Panc1 (cell line): ENCODE results near the gene RIC8A. TPM values are rescaled to one million over a fixed set of nuclear protein-coding genes. Genes with fewer than 3 reads are reported as not detected.

ENCODE experiments used
- ATAC-seq: fragments of 200-7000 bp; cut with Tn5 transposase; 2 replicates; pipeline ENCODE4 v1.9.1; 2020; ENCODE audit warnings: mild to moderate bottlenecking, moderate library complexity
- BruUV-seq: library from RNA; stranded (reverse); fragments of 400-500 nt; replicated peaks from 2 replicates; lab custom pipeline; 2021; lab: Mats Ljungman, UMichigan
- CTCF ChIA-PET: fragments of 300-600 bp; sonication (Branson Sonifier 250); formaldehyde crosslinking; loops from one replicate; lab custom pipeline; 2022; ENCODE audit warnings: antibody characterized with exemption; lab: Charles Lee
- POLR2A ChIA-PET: fragments of 300-600 bp; sonication (Branson Sonifier 250); formaldehyde crosslinking; loops from one replicate; lab custom pipeline; 2022; ENCODE audit warnings: antibody characterized with exemption; lab: Charles Lee
- DNase-seq: peaks from one replicate; pipeline ENCODE4 v3.0.0-alpha.2; 2010; ENCODE audit warnings: low read depth, low spot score
- H3K27ac ChIP-seq: 2 replicates; pipeline ENCODE4 v1.5.1; 2011; ENCODE audit warnings: mild to moderate bottlenecking, low read length, inconsistent platforms
- H3K27me3 ChIP-seq: fragments of 200-500 bp; sonication (Bioruptor generic); 2 replicates; pipeline ENCODE4 v1.6.0; 2014; ENCODE audit warnings: low read length, inconsistent platforms; ENCODE audit not compliant: control insufficient read depth, insufficient read depth
- H3K36me3 ChIP-seq: fragments of 200-500 bp; sonication (Bioruptor generic); 2 replicates; pipeline ENCODE4 v1.5.1; 2014; ENCODE audit warnings: inconsistent platforms, mild to moderate bottlenecking, low read length, moderate library complexity; ENCODE audit not compliant: control insufficient read depth, insufficient read depth
- H3K4me1 ChIP-seq: 2 replicates; pipeline ENCODE4 v1.5.1; 2011; ENCODE audit warnings: inconsistent platforms, mild to moderate bottlenecking, low read length, moderate library complexity; ENCODE audit not compliant: control insufficient read depth, insufficient read depth
- H3K4me3 ChIP-seq, 2 experiments: 2 replicates each; pipeline ENCODE4 v1.5.1; 2011 to 2012; ENCODE audit warnings: low read depth in 2 of 2, low read length in 2 of 2, mild to moderate bottlenecking in 2 of 2, inconsistent platforms in 1 of 2, moderate library complexity in 1 of 2
- H3K9me3 ChIP-seq: fragments of 200-500 bp; sonication (Bioruptor generic); 2 replicates; pipeline ENCODE4 v1.5.1; 2014; ENCODE audit warnings: low read depth, mild to moderate bottlenecking, inconsistent platforms, low read length, moderate library complexity; ENCODE audit not compliant: control insufficient read depth, insufficient read depth
- CTCF ChIP-seq: fragments of 450-650 bp; IDR thresholded peaks from 2 replicates; pipeline ENCODE4 v1.5.1; 2017; ENCODE audit warnings: mild to moderate bottlenecking
- POLR2AphosphoS5 ChIP-seq: IDR thresholded peaks from 2 replicates; pipeline ENCODE4 v1.6.1; 2012; ENCODE audit warnings: mild to moderate bottlenecking, low read depth, low read length, moderate library complexity
- REST ChIP-seq, 2 experiments: IDR thresholded peaks; 2 replicates each; pipeline ENCODE4 v1.6.1; 2011 to 2012; ENCODE audit warnings: low read depth in 2 of 2, control low read depth in 1 of 2, low read length in 1 of 2, mild to moderate bottlenecking in 1 of 2, moderate library complexity in 1 of 2; ENCODE audit not compliant: insufficient read depth in 1 of 2
- SIN3A ChIP-seq: IDR thresholded peaks from 2 replicates; pipeline ENCODE4 v1.6.1; 2012; ENCODE audit warnings: low read depth, mild to moderate bottlenecking, low read length, moderate library complexity, borderline replicate concordance; ENCODE audit not compliant: insufficient read depth
- TCF7L2 ChIP-seq: IDR thresholded peaks from 2 replicates; pipeline ENCODE4 v1.6.1; 2011; ENCODE audit warnings: mild to moderate bottlenecking, low read depth, low read length, inconsistent platforms
- in situ Hi-C: cut with HindIII; loops from 2 replicates; pipeline ENCODE4 v1.10.0; 2016; ENCODE audit warnings: low sequenced_read_pairs, low pct_unique_long_range_greater_than_20kb
- intact Hi-C: fragments of 100-400 bp; cut with micrococcal nuclease; formaldehyde crosslinking; loops from one replicate; pipeline ENCODE4 v1.10.0; 2022; ENCODE audit not compliant: unreplicated experiment
- total RNA-seq: library from RNA; stranded (reverse); gene quantifications from one replicate; pipeline ENCODE4 v1.2.1, GENCODE V29; 2021; ENCODE audit not compliant: unreplicated experiment

Gene RIC8A
- total RNA-seq, 1 experiment from 2014 or later: 264 TPM

GRCh38 chr11:240315-240714 is 32.8 kb downstream of the RIC8A start:
- no peak overlapping the region for H3K4me3 ChIP-seq
- ChIA-PET CTCF (no interaction called here), POLR2A (no interaction called here)

GRCh38 chr11:241634-242033 is 34.1 kb downstream of the RIC8A start:
- DNase-seq: no peak
- no peak for TF ChIP-seq POLR2AphosphoS5
- no peak for TF ChIP-seq CTCF
- no peak for TF ChIP-seq REST (IDR thresholded peaks at IDR 0.05; ENCODE audit: insufficient read depth in 1 of 2, low read depth in 2 of 2, low read length in 1 of 2)
- TF ChIP-seq TCF7L2: no peak
- no peak for TF ChIP-seq SIN3A
- H3K4me1 ChIP-seq: peaks cover 19% of the 10 kb centered on the region
- ChIA-PET POLR2A (interaction anchor here (1.3 kb wide), 1 partner anchor 9 kb away, joined by 3 read pairs; no protein-coding TSS in a partner anchor), CTCF (interaction anchor here (1.2 kb wide), 1 partner anchor 10 kb away, joined by 6 read pairs; no protein-coding TSS in a partner anchor)
- H3K27me3 ChIP-seq: no peaks in the 10 kb centered on the region
- H3K4me3 ChIP-seq: no peak overlapping the region
- ATAC-seq: no peak
- intact Hi-C loops (no loop called here), in situ Hi-C loops (no loop called here)
- no TSS peak for BruUV-seq
- peaks cover 48% of the 10 kb centered on the region for H3K36me3 ChIP-seq
- no peaks in the 10 kb centered on the region for H3K9me3 ChIP-seq
- H3K27ac ChIP-seq: no peak overlapping the region

More at GRCh38 chr11:240315-240714, 32.8 kb downstream of the RIC8A start:
- intact Hi-C loops (no loop called here), in situ Hi-C loops (no loop called here)
- no peak for DNase-seq
- Histone ChIP-seq H3K27me3 (no peaks in the 10 kb centered on the region), H3K27ac (no peak overlapping the region), H3K9me3 (no peaks in the 10 kb centered on the region), H3K4me1 (peaks cover 23% of the 10 kb centered on the region), H3K36me3 (peaks cover 42% of the 10 kb centered on the region)
- ATAC-seq: no peak
- TF ChIP-seq TCF7L2: no peak
- no peak for TF ChIP-seq CTCF
- TF ChIP-seq REST (IDR thresholded peaks at IDR 0.05; ENCODE audit: insufficient read depth in 1 of 2, low read depth in 2 of 2, low read length in 1 of 2): no peak
- TF ChIP-seq POLR2AphosphoS5: no peak
- no peak for TF ChIP-seq SIN3A
- BruUV-seq: no TSS peak
